PC-3 (cell line): ENCODE results near the gene NEFH. TPM values are rescaled to one million over a fixed set of nuclear protein-coding genes. Genes with fewer than 3 reads are reported as not detected.

Experiments
- ATAC-seq: fragments of 200-7000 bp; cut with Tn5 transposase; 2 replicates; pipeline ENCODE4 v1.9.1; 2020; ENCODE audit warnings: mild to moderate bottlenecking, moderate library complexity
- BruUV-seq: library from RNA; stranded (reverse); fragments of 400-500 nt; replicated peaks from 2 replicates; lab custom pipeline; 2021; lab: Mats Ljungman, UMichigan
- CTCF ChIA-PET: fragments of 300-600 bp; sonication (Branson Sonifier 250); formaldehyde crosslinking; loops from one replicate; lab custom pipeline; 2022; ENCODE audit warnings: antibody characterized with exemption; lab: Charles Lee
- POLR2A ChIA-PET: fragments of 300-600 bp; sonication (Branson Sonifier 250); formaldehyde crosslinking; loops from one replicate; lab custom pipeline; 2022; ENCODE audit warnings: antibody characterized with exemption; ENCODE audit not compliant: unreplicated experiment; lab: Charles Lee
- DNase-seq: peaks from one replicate; pipeline ENCODE4 v3.0.0-alpha.2; 2015
- H2AFZ ChIP-seq: fragments of 300-600 bp; sonication (generic); 2 replicates; pipeline ENCODE4 v1.6.0; 2016; ENCODE audit warnings: antibody characterized with exemption, low read length
- H3F3A ChIP-seq: fragments of 300-600 bp; sonication (generic); one replicate; pipeline ENCODE4 v1.6.0; 2017; ENCODE audit warnings: antibody characterized with exemption, low read length, control low read depth, mild to moderate bottlenecking; ENCODE audit not compliant: unreplicated experiment
- H3K27ac ChIP-seq: fragments of 300-600 bp; sonication (generic); 2 replicates; pipeline ENCODE4 v1.5.1; 2016; ENCODE audit warnings: mild to moderate bottlenecking, low read length
- H3K27me3 ChIP-seq: fragments of 300-600 bp; sonication (generic); 2 replicates; pipeline ENCODE4 v1.6.1; 2016; ENCODE audit warnings: low read length, mixed read lengths
- H3K36me3 ChIP-seq: fragments of 300-600 bp; sonication (generic); 2 replicates; pipeline ENCODE4 v1.6.1; 2016; ENCODE audit warnings: low read depth, mixed run types, low read length, mixed read lengths
- H3K4me1 ChIP-seq: fragments of 300-600 bp; sonication (generic); 2 replicates; pipeline ENCODE4 v1.5.1; 2016; ENCODE audit warnings: low read length; ENCODE audit not compliant: insufficient read depth
- H3K4me2 ChIP-seq: fragments of 300-600 bp; sonication (generic); 2 replicates; pipeline ENCODE4 v1.6.0; 2016; ENCODE audit warnings: low read length
- H3K4me3 ChIP-seq: fragments of 300-600 bp; sonication (generic); 2 replicates; pipeline ENCODE4 v1.5.1; 2016; ENCODE audit warnings: mild to moderate bottlenecking, low read length, mixed read lengths
- H3K79me2 ChIP-seq: fragments of 300-600 bp; sonication (generic); 2 replicates; pipeline ENCODE4 v1.6.1; 2017; ENCODE audit warnings: low read length, mixed read lengths
- H3K9ac ChIP-seq: fragments of 300-600 bp; sonication (generic); 2 replicates; pipeline ENCODE4 v1.6.0; 2016; ENCODE audit warnings: mild to moderate bottlenecking, low read length
- H3K9me2 ChIP-seq: fragments of 300-600 bp; sonication (generic); replicated peaks from 2 replicates; pipeline ENCODE4 v1.6.1; 2016; ENCODE audit warnings: mixed run types, low read length, mixed read lengths
- H3K9me3 ChIP-seq: fragments of 300-600 bp; sonication (generic); 2 replicates; pipeline ENCODE4 v1.6.1; 2016; ENCODE audit warnings: low read length, mixed read lengths
- H4K20me1 ChIP-seq: fragments of 300-600 bp; sonication (generic); 2 replicates; pipeline ENCODE4 v1.6.1; 2016; ENCODE audit warnings: low read length, mixed read lengths
- EZH2 ChIP-seq: fragments of 300-600 bp; sonication (generic); IDR thresholded peaks from one replicate; pipeline ENCODE4 v1.6.1; 2017; ENCODE audit warnings: antibody characterized with exemption, mild to moderate bottlenecking, low read length; ENCODE audit not compliant: unreplicated experiment
- EZH2phosphoT487 ChIP-seq: fragments of 300-600 bp; sonication (generic); IDR thresholded peaks from 2 replicates; pipeline ENCODE4 v1.6.1; 2018; ENCODE audit warnings: mild to moderate bottlenecking, antibody characterized with exemption, low read length, borderline replicate concordance
- intact Hi-C: fragments of 100-400 bp; cut with micrococcal nuclease; formaldehyde crosslinking; loops from 2 replicates; pipeline ENCODE4 v1.9.0; 2023
- total RNA-seq: library from RNA; depleted of rRNA; stranded (reverse); fragments of >200 nt; gene quantifications from 2 replicates; pipeline ENCODE4 v1.2.3, GENCODE V29; 2014
- TF ChIP-seq, protein P1 (sequence below): fragments of 300-600 bp; sonication (generic); conservative IDR thresholded peaks from 2 replicates; pipeline ENCODE4 v1.5.1; 2017; ENCODE audit warnings: antibody characterized with exemption, low read depth, mild to moderate bottlenecking, low read length

The NEFH gene
- total RNA-seq, 1 experiment from 2014 or later: not detected

DNA sequence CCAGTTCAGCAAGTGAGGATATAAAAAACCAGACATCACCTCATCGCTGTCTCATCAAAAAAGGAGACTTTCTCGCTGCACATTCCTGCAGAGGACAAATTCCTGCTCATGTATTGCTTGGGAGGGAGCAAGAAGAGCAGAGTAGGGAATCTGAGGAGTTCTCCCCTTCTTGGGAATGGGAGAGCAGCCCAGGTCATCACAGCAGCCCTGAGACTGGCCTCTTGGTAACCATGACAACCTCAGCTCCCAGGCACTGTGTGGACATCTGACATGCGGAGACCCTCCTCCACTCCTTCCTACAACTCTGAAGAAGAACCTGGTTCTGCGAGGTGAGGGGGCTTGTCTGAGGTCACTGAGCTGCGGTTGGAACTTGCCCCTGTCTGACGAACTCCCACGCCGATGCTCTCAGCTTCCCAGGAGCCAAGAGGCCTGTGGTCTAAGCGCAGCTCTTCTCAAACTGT lies 23.8 kb upstream of the NEFH start:
- no peak overlapping the region for H3K4me2 ChIP-seq
- ATAC-seq: no peak

DNA sequence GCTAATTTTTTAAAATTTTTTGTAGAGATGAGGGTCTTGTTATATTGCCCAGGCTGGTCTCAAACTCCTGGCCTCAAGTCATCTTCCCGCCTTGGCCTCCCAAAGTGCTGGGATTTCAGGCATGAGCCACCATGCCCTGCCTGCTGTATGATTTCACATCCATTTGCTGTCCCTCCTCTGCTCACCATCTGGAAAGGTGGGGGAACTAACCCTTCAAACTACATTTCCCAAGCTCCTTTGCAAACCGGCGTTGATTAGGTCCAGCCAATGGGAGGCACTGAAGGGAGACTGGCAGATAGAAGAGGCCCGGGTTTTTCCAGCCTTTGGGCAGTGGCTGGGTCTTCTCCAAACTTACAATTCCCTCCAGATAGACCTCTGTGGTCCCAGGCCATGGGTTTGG lies 22.3 kb upstream of the NEFH start:
- no peaks in the 10 kb centered on the region for H3K9me3 ChIP-seq
- no peak overlapping the region for H3K4me3 ChIP-seq
- H3F3A ChIP-seq: no peaks in the 10 kb centered on the region
- POLR2A ChIA-PET: no interaction called here
- ATAC-seq (peak; percentile 65), DNase-seq (peak; percentile 50)
- no peak overlapping the region for H3K27ac ChIP-seq
- H3K9me2 ChIP-seq: no peaks in the 10 kb centered on the region
- 0 out of 2 replicates have a peak overlapping the region, but pooled peaks have one; percentile 42 for H2AFZ ChIP-seq
- intact Hi-C loops: no loop called here
- CTCF ChIA-PET: no interaction called here
- H3K4me2 ChIP-seq: no peak overlapping the region
- no peaks in the 10 kb centered on the region for H3K4me1 ChIP-seq
- H4K20me1 ChIP-seq: no peaks in the 10 kb centered on the region
- no peaks in the 10 kb centered on the region for H3K79me2 ChIP-seq
- no peaks in the 10 kb centered on the region for H3K27me3 ChIP-seq
- no peak for TF ChIP-seq EZH2
- TF ChIP-seq, protein P1, sequence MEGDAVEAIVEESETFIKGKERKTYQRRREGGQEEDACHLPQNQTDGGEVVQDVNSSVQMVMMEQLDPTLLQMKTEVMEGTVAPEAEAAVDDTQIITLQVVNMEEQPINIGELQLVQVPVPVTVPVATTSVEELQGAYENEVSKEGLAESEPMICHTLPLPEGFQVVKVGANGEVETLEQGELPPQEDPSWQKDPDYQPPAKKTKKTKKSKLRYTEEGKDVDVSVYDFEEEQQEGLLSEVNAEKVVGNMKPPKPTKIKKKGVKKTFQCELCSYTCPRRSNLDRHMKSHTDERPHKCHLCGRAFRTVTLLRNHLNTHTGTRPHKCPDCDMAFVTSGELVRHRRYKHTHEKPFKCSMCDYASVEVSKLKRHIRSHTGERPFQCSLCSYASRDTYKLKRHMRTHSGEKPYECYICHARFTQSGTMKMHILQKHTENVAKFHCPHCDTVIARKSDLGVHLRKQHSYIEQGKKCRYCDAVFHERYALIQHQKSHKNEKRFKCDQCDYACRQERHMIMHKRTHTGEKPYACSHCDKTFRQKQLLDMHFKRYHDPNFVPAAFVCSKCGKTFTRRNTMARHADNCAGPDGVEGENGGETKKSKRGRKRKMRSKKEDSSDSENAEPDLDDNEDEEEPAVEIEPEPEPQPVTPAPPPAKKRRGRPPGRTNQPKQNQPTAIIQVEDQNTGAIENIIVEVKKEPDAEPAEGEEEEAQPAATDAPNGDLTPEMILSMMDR: no peak
- no peak for TF ChIP-seq EZH2phosphoT487
- BruUV-seq: no TSS peak
- H3K9ac ChIP-seq: no peak overlapping the region
- no peaks in the 10 kb centered on the region for H3K36me3 ChIP-seq

More for the DNA sequence above, 23.8 kb upstream of the NEFH start:
- no peak overlapping the region for H2AFZ ChIP-seq
- H3K79me2 ChIP-seq: no peaks in the 10 kb centered on the region
- H3K4me3 ChIP-seq: no peak overlapping the region
- CTCF ChIA-PET: no interaction called here
- no peaks in the 10 kb centered on the region for H4K20me1 ChIP-seq
- H3F3A ChIP-seq: no peaks in the 10 kb centered on the region
- POLR2A ChIA-PET: no interaction called here
- TF ChIP-seq, protein P1: no peak
- TF ChIP-seq EZH2phosphoT487 (no peak), EZH2 (no peak)
- no TSS peak for BruUV-seq
- intact Hi-C loops: no loop called here
- no peaks in the 10 kb centered on the region for H3K4me1 ChIP-seq
- H3K27ac ChIP-seq: no peak overlapping the region
- H3K9me3 ChIP-seq: no peaks in the 10 kb centered on the region
- H3K9me2 ChIP-seq: no peaks in the 10 kb centered on the region
- no peak for DNase-seq
- H3K27me3 ChIP-seq: no peaks in the 10 kb centered on the region
- H3K36me3 ChIP-seq: no peaks in the 10 kb centered on the region
- no peak overlapping the region for H3K9ac ChIP-seq

DNA sequence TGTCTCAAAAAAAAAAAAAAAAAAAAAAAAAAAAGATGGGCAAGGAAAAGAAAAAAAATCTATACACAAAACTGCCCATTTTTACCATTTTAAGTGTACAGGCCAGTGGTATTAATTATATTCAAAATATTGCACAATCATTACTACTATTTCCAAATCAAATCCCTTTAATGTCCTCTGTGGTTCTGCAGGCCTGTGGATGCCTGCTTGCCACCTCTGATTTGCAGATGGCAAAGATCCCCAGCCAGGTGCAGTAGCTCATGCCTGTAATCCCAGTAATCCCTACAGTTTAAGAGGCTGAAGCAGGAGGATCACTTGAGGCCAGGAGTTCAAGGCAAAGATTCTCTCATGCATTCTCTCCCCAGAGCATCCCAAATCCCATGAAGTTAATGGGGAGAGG lies 21.5 kb upstream of the NEFH start:
- Histone ChIP-seq H3K4me2 (no peak overlapping the region), H2AFZ (no peak overlapping the region), H3K79me2 (no peaks in the 10 kb centered on the region), H3K4me3 (no peak overlapping the region), H3K9ac (no peak overlapping the region), H3K27ac (no peak overlapping the region), H3F3A (no peaks in the 10 kb centered on the region), H3K36me3 (no peaks in the 10 kb centered on the region), H3K9me3 (no peaks in the 10 kb centered on the region), H3K9me2 (no peaks in the 10 kb centered on the region), H3K4me1 (no peaks in the 10 kb centered on the region), H4K20me1 (no peaks in the 10 kb centered on the region), H3K27me3 (no peaks in the 10 kb centered on the region)
- intact Hi-C loops: no loop called here
- ChIA-PET POLR2A (no interaction called here), CTCF (no interaction called here)
- ATAC-seq (no peak), DNase-seq (no peak)
- no TSS peak for BruUV-seq
- TF ChIP-seq, protein P1: no peak
- no peak for TF ChIP-seq EZH2
- TF ChIP-seq EZH2phosphoT487: no peak
